HepG2 (cell line): ENCODE results near the gene GDNF. TPM values are rescaled to one million over a fixed set of nuclear protein-coding genes. Genes with fewer than 3 reads are reported as not detected.

Experiments used
- ATAC-seq: fragments of 200-7000 bp; cut with Tn5 transposase; 3 replicates; pipeline ENCODE4 v1.9.1; 2020; ENCODE audit warnings: mild to moderate bottlenecking, moderate library complexity
- BruUV-seq: library from RNA; stranded (reverse); fragments of 400-500 nt; replicated peaks from 2 replicates; lab custom pipeline; 2021; lab: Mats Ljungman, UMichigan
- CTCF ChIA-PET: fragments of 300-600 bp; formaldehyde crosslinking; extraction: SDS; loops from one replicate; lab custom pipeline; 2021; ENCODE audit warnings: low total read pairs, inconsistent platforms, low intra/inter-chr PET ratio; lab: Yijun Ruan, JAX
- POLR2A ChIA-PET: fragments of 350-600 bp; sonication (Branson Sonifier 250); formaldehyde crosslinking; loops from one replicate; lab custom pipeline; 2020; ENCODE audit warnings: antibody characterized with exemption, inconsistent platforms; lab: Yijun Ruan, JAX
- DNase-seq: peaks from one replicate; pipeline ENCODE4 v3.0.0-alpha.2; 2015; ENCODE audit warnings: low spot score
- FAIRE-seq: peaks from 3 replicates; lab custom pipeline; 2011; peaks lifted over from hg19 to GRCh38; lab: Jason Lieb, UNC
- H2AFZ ChIP-seq: one replicate; pipeline ENCODE4 v1.6.1; 2011; ENCODE audit warnings: low read length, inconsistent platforms
- H3K27ac ChIP-seq: fragments of 300-600 bp; 3 replicates; pipeline ENCODE4 v1.8.0; 2011; ENCODE audit warnings: mixed run types, mild to moderate bottlenecking, mixed read lengths, low read length, inconsistent platforms; ENCODE audit not compliant: insufficient read depth; ENCODE audit errors: extremely low read length
- H3K27me3 ChIP-seq, 2 experiments: fragments of 200-600 bp in 1 of 2; 2 replicates in 1 of 2; 3 replicates in 1 of 2; pipeline versions ENCODE4 v1.6.0 to v1.8.0; 2011; ENCODE audit warnings: low read length in 2 of 2, mild to moderate bottlenecking in 2 of 2, moderate library complexity in 2 of 2, inconsistent platforms in 1 of 2; ENCODE audit not compliant: insufficient read depth in 2 of 2, control insufficient read depth in 1 of 2
- H3K36me3 ChIP-seq, 2 experiments: fragments of 200-600 bp in 1 of 2; replicated peaks in 1 of 2; 2 replicates in 1 of 2; 3 replicates in 1 of 2; pipeline versions ENCODE4 v1.5.1 to v1.8.0; 2011; ENCODE audit warnings: low read length in 2 of 2, inconsistent platforms in 1 of 2; ENCODE audit not compliant: insufficient read depth in 2 of 2, control insufficient read depth in 1 of 2
- H3K4me1 ChIP-seq: 2 replicates; pipeline ENCODE4 v1.5.1; 2012; ENCODE audit warnings: low read length, inconsistent platforms; ENCODE audit not compliant: insufficient read depth
- H3K4me2 ChIP-seq: 2 replicates; pipeline ENCODE4 v1.6.0; 2011; ENCODE audit warnings: low read depth, low read length, inconsistent platforms
- H3K4me3 ChIP-seq, 3 experiments: fragments of 200-600 bp in 1 of 3; sonication (generic), shearing (Covaris generic) in 1 of 3; replicated peaks in 1 of 3; 2 replicates each; pipeline ENCODE4 v1.5.1; 2011 to 2016; ENCODE audit warnings: low read length in 3 of 3, inconsistent platforms in 2 of 3, low read depth in 2 of 3, mild to moderate bottlenecking in 2 of 3, control low read depth in 1 of 3, mixed read lengths in 1 of 3; ENCODE audit not compliant: insufficient read depth in 1 of 3
- H3K79me2 ChIP-seq: one replicate; pipeline ENCODE4 v1.6.1; 2011; ENCODE audit warnings: low read length, inconsistent platforms; ENCODE audit not compliant: insufficient read depth
- H3K9ac ChIP-seq: 2 replicates; pipeline ENCODE4 v1.6.0; 2011; ENCODE audit warnings: mild to moderate bottlenecking, low read depth, low read length, inconsistent platforms; ENCODE audit not compliant: insufficient read depth
- H3K9me3 ChIP-seq: 2 replicates; pipeline ENCODE4 v1.5.1; 2012; ENCODE audit warnings: mild to moderate bottlenecking, low read length
- H4K20me1 ChIP-seq: 2 replicates; pipeline ENCODE4 v1.6.0; 2011; ENCODE audit warnings: inconsistent platforms, mild to moderate bottlenecking, low read length, moderate library complexity; ENCODE audit not compliant: insufficient read depth
- ERF ChIP-seq: IDR thresholded peaks from 2 replicates; pipeline ENCODE4 v1.6.1; 2018; ENCODE audit warnings: missing biosample characterization, missing genetic modification reagents
- SMAD3 ChIP-seq: sonication (generic); formaldehyde crosslinking; IDR thresholded peaks from 2 replicates; pipeline ENCODE4 v1.4.0; 2020; ENCODE audit warnings: missing genetic modification reagents
- ZIK1 ChIP-seq: sonication (generic); formaldehyde crosslinking; IDR thresholded peaks from 2 replicates; pipeline ENCODE4 v1.5.0; 2020; ENCODE audit warnings: mild to moderate bottlenecking, low read depth, missing genetic modification reagents, borderline replicate concordance
- ZNF230 ChIP-seq: sonication (generic); formaldehyde crosslinking; IDR thresholded peaks from 2 replicates; pipeline ENCODE4 v1.4.0; 2020; ENCODE audit warnings: mild to moderate bottlenecking, missing genetic modification reagents
- ZNF501 ChIP-seq: sonication (generic); formaldehyde crosslinking; IDR thresholded peaks from 2 replicates; pipeline ENCODE4 v1.5.1; 2020; ENCODE audit warnings: mild to moderate bottlenecking, moderate library complexity, missing genetic modification reagents
- ZNF646 ChIP-seq: sonication (generic); formaldehyde crosslinking; IDR thresholded peaks from 2 replicates; pipeline ENCODE4 v1.9.0; 2021; ENCODE audit warnings: mild to moderate bottlenecking, missing genetic modification reagents
- ZNF776 ChIP-seq: sonication (generic); formaldehyde crosslinking; IDR thresholded peaks from 2 replicates; pipeline ENCODE4 v1.4.0; 2020; ENCODE audit warnings: mild to moderate bottlenecking, missing genetic modification reagents
- ZSCAN20 ChIP-seq: sonication (generic); formaldehyde crosslinking; IDR thresholded peaks from 2 replicates; pipeline ENCODE4 v1.4.0; 2020; ENCODE audit warnings: missing genetic modification reagents, mild to moderate bottlenecking, borderline replicate concordance
- ZZZ3 ChIP-seq: sonication (generic); formaldehyde crosslinking; IDR thresholded peaks from 2 replicates; pipeline ENCODE4 v1.4.0; 2020; ENCODE audit warnings: missing genetic modification reagents, mild to moderate bottlenecking, borderline replicate concordance
- WGBS: methylation state at CpG from one replicate; pipeline ENCODE4 v1.1.6; 2017; ENCODE audit warnings: low lambda C conversion rate; 5-methylcytosine and 5-hydroxymethylcytosine counted together
- in situ Hi-C: cut with HindIII; loops from 2 replicates; pipeline ENCODE4 v1.10.0; 2017; ENCODE audit warnings: low pct_unique_long_range_greater_than_20kb; ENCODE audit not compliant: extremely low pct_ligation_motif_present
- intact Hi-C: fragments of 100-400 bp; cut with micrococcal nuclease; formaldehyde crosslinking; loops from one replicate; pipeline ENCODE4 v1.10.0; 2022; ENCODE audit not compliant: unreplicated experiment
- polyA plus RNA-seq, 8 experiments: library from polyadenylated mRNA; depleted of rRNA in 3 of 8; stranded (reverse) in 7 of 8; unstranded in 1 of 8; fragments of >200 nt; fragmentation: Illumina TruSeq in 4 of 8; extraction: Trizol in 4 of 8; gene quantifications; 2 replicates each; pipeline versions ENCODE4 v1.2.1 to v1.2.3, GENCODE V29; 2011 to 2016; ENCODE audit warnings: low read depth in 4 of 8, missing spikeins in 1 of 8, mixed read lengths in 1 of 8; ENCODE audit not compliant: insufficient read depth in 1 of 8
- total RNA-seq, 5 experiments: library from RNA; depleted of rRNA; stranded (reverse); fragments of >200 nt; fragmentation: Illumina TruSeq; extraction: Trizol; gene quantifications; 2 replicates each; pipeline ENCODE4 v1.2.3, GENCODE V29; 2016; ENCODE audit warnings: low read depth in 1 of 5
- TF ChIP-seq, protein P1 (sequence below): IDR thresholded peaks from 2 replicates; pipeline ENCODE4 v1.6.1; 2016; ENCODE audit warnings: missing biosample characterization, missing genetic modification reagents, low read depth

GDNF gene
- total and polyA plus RNA-seq, 2 of the 13 experiments (the other 11 are each of a cell fraction or from before 2014, with no cell fraction given), result 0.24 to 0.46 TPM

- Histone ChIP-seq H3K4me2 (no peak overlapping the region), H3K36me3 (no peaks in the 10 kb centered on the region), H3K27me3 (peaks cover 0 to 23% of the 10 kb centered on the region in 2 experiments; a peak in 1 of 5 replicates), H3K27ac (no peak overlapping the region), H2AFZ (no peak overlapping the region), H3K4me1 (no peaks in the 10 kb centered on the region), H3K9me3 (no peaks in the 10 kb centered on the region), H4K20me1 (no peaks in the 10 kb centered on the region), H3K4me3 (no peak overlapping the region), H3K79me2 (no peaks in the 10 kb centered on the region), H3K9ac (no peak overlapping the region)
- ChIA-PET CTCF (no interaction called here), POLR2A (no interaction called here)
- BruUV-seq, result no TSS peak
- DNase-seq (no peak), FAIRE-seq (no peak), ATAC-seq (no peak)
- in situ Hi-C loops (no loop called here), intact Hi-C loops (no loop called here)
- no peak for TF ChIP-seq SMAD3
- TF ChIP-seq ZNF230 (CRISPR knock-in tag), result no peak
- TF ChIP-seq, protein P1, sequence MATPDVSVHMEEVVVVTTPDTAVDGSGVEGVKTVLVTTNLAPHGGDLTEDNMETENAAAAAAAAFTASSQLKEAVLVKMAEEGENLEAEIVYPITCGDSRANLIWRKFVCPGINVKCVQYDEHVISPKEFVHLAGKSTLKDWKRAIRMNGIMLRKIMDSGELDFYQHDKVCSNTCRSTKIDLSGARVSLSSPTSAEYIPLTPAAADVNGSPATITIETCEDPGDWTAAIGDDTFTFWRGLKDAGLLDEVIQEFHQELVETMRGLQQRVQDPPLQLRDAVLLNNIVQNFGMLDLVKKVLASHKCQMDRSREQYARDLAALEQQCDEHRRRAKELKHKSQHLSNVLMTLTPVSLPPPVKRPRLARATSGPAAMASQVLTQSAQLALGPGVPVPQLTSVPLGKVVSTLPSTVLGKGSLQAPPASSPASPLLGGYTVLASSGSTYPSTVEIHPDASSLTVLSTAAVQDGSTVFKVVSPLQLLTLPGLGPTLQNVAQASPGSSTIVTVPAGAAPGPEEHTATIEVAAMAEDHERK (CRISPR knock-in tag), result no peak
- WGBS, result 33% methylated on average over 6 of the region's 6 CpGs
Measured at GRCh38 chr5:37888476-37888875, 48.6 kb upstream of the GDNF start.

DNA sequence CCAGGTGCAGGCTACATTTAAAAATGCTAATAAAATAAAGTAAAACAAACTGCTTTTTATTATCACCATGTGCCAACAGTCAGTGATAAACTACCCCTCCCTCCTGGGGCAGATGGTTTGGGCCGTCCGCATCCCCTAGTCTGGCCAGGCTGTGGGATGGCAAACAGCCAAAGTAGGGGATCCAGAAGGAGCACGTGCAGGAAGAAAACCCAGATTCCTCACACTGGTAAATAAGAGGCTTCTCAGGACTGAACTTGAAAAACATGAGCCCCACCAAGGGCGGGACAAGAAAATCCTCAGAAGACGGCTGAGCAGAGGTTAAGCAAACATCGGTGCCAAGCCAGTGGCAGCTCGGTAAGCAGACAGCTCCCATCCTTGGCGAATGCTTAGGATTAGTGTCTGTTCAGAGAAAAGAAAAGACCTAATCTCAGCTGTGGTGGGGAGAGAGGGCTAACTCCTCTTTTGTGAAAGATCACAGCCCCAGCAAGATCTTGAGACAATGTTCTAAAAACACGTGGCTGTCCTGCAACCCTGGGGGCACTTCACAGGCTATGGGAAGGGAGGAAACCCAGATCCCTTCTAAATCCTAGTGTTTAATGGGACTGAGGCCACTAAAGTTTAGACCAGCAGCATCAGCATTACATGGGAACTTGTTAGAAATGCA, 46.5 kb upstream of the GDNF start:
- Histone ChIP-seq H3K4me2 (no peak overlapping the region), H3K79me2 (no peaks in the 10 kb centered on the region), H3K27me3 (peaks cover 0 to 19% of the 10 kb centered on the region in 2 experiments; a peak in 1 of 5 replicates), H3K36me3 (no peaks in the 10 kb centered on the region), H2AFZ (no peak overlapping the region), H4K20me1 (no peaks in the 10 kb centered on the region), H3K27ac (no peak overlapping the region), H3K4me3 (no peak overlapping the region), H3K4me1 (no peaks in the 10 kb centered on the region), H3K9me3 (no peaks in the 10 kb centered on the region), H3K9ac (no peak overlapping the region)
- ChIA-PET CTCF (no interaction called here), POLR2A (no interaction called here)
- in situ Hi-C loops (no loop called here), intact Hi-C loops (no loop called here)
- BruUV-seq, result no TSS peak
- DNase-seq, result no peak
- ATAC-seq, result no peak
- WGBS, result 19% methylated on average over 9 of the region's 9 CpGs
- FAIRE-seq, result no peak
- no peak for TF ChIP-seq ZSCAN20 (CRISPR knock-in tag)
- TF ChIP-seq ZZZ3, result no peak
- no peak for TF ChIP-seq ZIK1 (CRISPR knock-in tag)
- TF ChIP-seq ZNF776 (CRISPR knock-in tag), result no peak
- TF ChIP-seq ZNF501 (CRISPR knock-in tag), result no peak
- no peak for TF ChIP-seq ERF (CRISPR knock-in tag)
- no peak for TF ChIP-seq ZNF646
